Measurements from ENCODE around the gene TANGO2. TPM values are rescaled to one million over a fixed set of nuclear protein-coding genes. Genes with fewer than 3 reads are reported as not detected.

Gene TANGO2
- total and polyA plus RNA-seq, 9 of the 15 experiments (the other 6 are each of a cell fraction or from before 2014, with no cell fraction given), result 15.5 to 94.9 (median 70.1) TPM

GRCh38 chr22:20031732-20032406 lies 11.0 kb downstream of the TANGO2 start (continued):
- TF ChIP-seq CBX3 (IDR thresholded peaks at IDR 0.05; ENCODE audit: borderline replicate concordance in 1 of 2, low read length in 2 of 2) (no peak), WHSC1 (IDR thresholded peaks at IDR 0.05; ENCODE audit: low read length) (peak; percentile 93), TOE1 (IDR thresholded peaks at IDR 0.05; ENCODE audit: borderline replicate concordance) (no peak), TOE1 (CRISPR knock-in tag; IDR thresholded peaks at IDR 0.05; ENCODE audit: borderline replicate concordance, low read depth) (no peak), NR2F6 (CRISPR knock-in tag; IDR thresholded peaks at IDR 0.05) (no peak)

GRCh38 chr22:20032407-20032991 lies 11.6 kb downstream of the TANGO2 start:
- peaks cover 11 to 63% of the 10 kb centered on the region in 2 experiments; a peak in 4 of 5 replicates for H3K4me1 ChIP-seq (replicated peaks in 1 of 2; ENCODE audit: control insufficient read depth in 2 of 2, insufficient read depth in 2 of 2, low read length in 2 of 2)
- H2AFZ ChIP-seq (ENCODE audit: low read depth, low read length), result no peak overlapping the region
- DNase-seq (ENCODE audit: extremely low read depth in 1 of 4, low spot score in 3 of 4) (no peak), FAIRE-seq (no peak), ATAC-seq (no peak)
- no peak overlapping the region for H3K4me3 ChIP-seq
- H3K9ac ChIP-seq (ENCODE audit: insufficient read depth in 1 of 2, low read depth in 2 of 2, low read length in 2 of 2), result peak overlapping the region in 1 of 2 experiments; percentile 56; a peak in 2 of 4 replicates
- peaks cover 78% of the 10 kb centered on the region for H4K20me1 ChIP-seq (replicated peaks; ENCODE audit: control insufficient read depth, insufficient read depth, low read length)
- peaks cover 25% of the 10 kb centered on the region for H3K9me1 ChIP-seq (ENCODE audit: control insufficient read depth, insufficient read depth, low read length)
- in situ Hi-C loops (cut with MboI), result no loop called here
- ChIA-PET CTCF (ENCODE audit: low intra/inter-chr PET ratio) (no interaction called here), POLR2A (interaction anchor here (0.5 to 6.4 kb wide), 9 partner anchors 10 to 41 kb away, joined by 3 to 54 read pairs (median 6); partner anchors contain the start of gene TANGO2)
- no peaks in the 10 kb centered on the region for H3K27me3 ChIP-seq (ENCODE audit: control insufficient read depth in 2 of 2, insufficient read depth in 2 of 2, low read length in 2 of 2)
- no peak overlapping the region for H3K4me2 ChIP-seq (ENCODE audit: insufficient read depth, low read length)
- WGBS (ENCODE audit: insufficient coverage, low coverage, missing lambda C conversion rate), result 84% methylated on average over 7 of the region's 7 CpGs
- no peaks in the 10 kb centered on the region for H3K9me3 ChIP-seq (replicated peaks; ENCODE audit: control insufficient read depth, insufficient read depth, low read depth, low read length)
- BruUV-seq (replicated peaks), result no TSS peak
- H3K27ac ChIP-seq (ENCODE audit: extremely low read depth, low read depth, low read length), result no peak overlapping the region
- peaks cover 67% of the 10 kb centered on the region for H3K36me3 ChIP-seq (ENCODE audit: control insufficient read depth, insufficient read depth, low read length)
- intact Hi-C loops (cut with micrococcal nuclease), result no loop called here
- peaks cover 72% of the 10 kb centered on the region for H3K79me2 ChIP-seq (ENCODE audit: control insufficient read depth, insufficient read depth, low read length)
- TF ChIP-seq KDM2B (CRISPR knock-in tag; IDR thresholded peaks at IDR 0.05), result 0 out of 2 replicates have a peak, but pooled peaks have one; percentile 20
- 0 out of 2 replicates have a peak, but pooled peaks have one; percentile 16 for TF ChIP-seq NR4A1 (CRISPR knock-in tag; IDR thresholded peaks at IDR 0.05)
- TF ChIP-seq NR4A1 (tag; IDR thresholded peaks at IDR 0.05), result no peak
- no peak for TF ChIP-seq DDX20 (tag; IDR thresholded peaks at IDR 0.05; ENCODE audit: low read depth)
- no peak for TF ChIP-seq NR0B1 (IDR thresholded peaks at IDR 0.05; ENCODE audit: partially characterized antibody)
- TF ChIP-seq NUFIP1 (IDR thresholded peaks at IDR 0.05; ENCODE audit: partially characterized antibody), result no peak
- TF ChIP-seq ID3 (CRISPR knock-in tag; IDR thresholded peaks at IDR 0.05), result no peak
- peak; percentile 23; the same call in 1 of the 2 replicates for TF ChIP-seq ID3 (tag; IDR thresholded peaks at IDR 0.05)
- TF ChIP-seq AFF4 (CRISPR knock-in tag; IDR thresholded peaks at IDR 0.05), result no peak
- TF ChIP-seq ZNF79 (CRISPR knock-in tag; IDR thresholded peaks at IDR 0.05; ENCODE audit: low read depth), result no peak

All from K562 (cell line).